ENCODE results near the gene ANO6.
"Not testable (repeated sequence)": the region's sequence is repeated elsewhere in the genome, so short reads cannot be mapped to it uniquely, and the experiment has no call there.

Gene ANO6

GRCh38 chr12:45259675-45260074 is 43.8 kb downstream of the ANO6 start:
- no peak for TF ChIP-seq SUZ12 (IDR thresholded peaks at IDR 0.05; ENCODE audit: extremely low read depth, insufficient read depth, insufficient read length)
- no peak for TF ChIP-seq ZNF274 (IDR thresholded peaks at IDR 0.05; ENCODE audit: low read depth, low read length)
- TF ChIP-seq YY1 (IDR thresholded peaks at IDR 0.05; ENCODE audit: insufficient read depth, insufficient read length), result no peak
- peaks cover 16% of the 10 kb centered on the region for H3K36me3 ChIP-seq (ENCODE audit: insufficient read depth, insufficient read length, low read length)
- H3K4me1 ChIP-seq (ENCODE audit: insufficient read depth, insufficient read length), result peaks cover 4% of the 10 kb centered on the region
- no peak overlapping the region for H3K4me3 ChIP-seq (ENCODE audit: insufficient read length, low read depth)
- H3K9ac ChIP-seq (ENCODE audit: insufficient read length, low read depth), result no peak overlapping the region
- H3K27me3 ChIP-seq (ENCODE audit: insufficient read depth, insufficient read length), result no peaks in the 10 kb centered on the region
- no peaks in the 10 kb centered on the region for H3K9me3 ChIP-seq (ENCODE audit: insufficient read depth, low read length)
- DNase-seq (ENCODE audit: low read depth, low spot score), result no peak

GRCh38 chr12:45260104-45260815 is 44.4 kb downstream of the ANO6 start:
- DNase-seq (ENCODE audit: low read depth, low spot score), result no peak
- Histone ChIP-seq H3K4me1 (ENCODE audit: insufficient read depth, insufficient read length) (peaks cover 4% of the 10 kb centered on the region), H3K9ac (ENCODE audit: insufficient read length, low read depth) (no peak overlapping the region), H3K9me3 (ENCODE audit: insufficient read depth, low read length) (no peaks in the 10 kb centered on the region), H3K27me3 (ENCODE audit: insufficient read depth, insufficient read length) (no peaks in the 10 kb centered on the region), H3K4me3 (ENCODE audit: insufficient read length, low read depth) (no peak overlapping the region), H3K36me3 (ENCODE audit: insufficient read depth, insufficient read length, low read length) (peaks cover 16% of the 10 kb centered on the region)
- no peak for TF ChIP-seq ZNF274 (IDR thresholded peaks at IDR 0.05; ENCODE audit: low read depth, low read length)
- no peak for TF ChIP-seq SUZ12 (IDR thresholded peaks at IDR 0.05; ENCODE audit: extremely low read depth, insufficient read depth, insufficient read length)
- no peak for TF ChIP-seq YY1 (IDR thresholded peaks at IDR 0.05; ENCODE audit: insufficient read depth, insufficient read length)

- Histone ChIP-seq H3K27me3 (ENCODE audit: insufficient read depth, insufficient read length) (no peaks in the 10 kb centered on the region), H3K9ac (ENCODE audit: insufficient read length, low read depth) (no peak overlapping the region), H3K4me3 (ENCODE audit: insufficient read length, low read depth) (no peak overlapping the region), H3K4me1 (ENCODE audit: insufficient read depth, insufficient read length) (peaks cover 4% of the 10 kb centered on the region), H3K9me3 (ENCODE audit: insufficient read depth, low read length) (no peaks in the 10 kb centered on the region), H3K36me3 (ENCODE audit: insufficient read depth, insufficient read length, low read length) (peaks cover 16% of the 10 kb centered on the region)
- no peak for DNase-seq (ENCODE audit: low read depth, low spot score)
- TF ChIP-seq YY1 (IDR thresholded peaks at IDR 0.05; ENCODE audit: insufficient read depth, insufficient read length), result no peak
- TF ChIP-seq ZNF274 (IDR thresholded peaks at IDR 0.05; ENCODE audit: low read depth, low read length), result no peak
- no peak for TF ChIP-seq SUZ12 (IDR thresholded peaks at IDR 0.05; ENCODE audit: extremely low read depth, insufficient read depth, insufficient read length)
Observed at GRCh38 chr12:45260854-45261253, 45.0 kb downstream of the ANO6 start.

GRCh38 chr12:45262185-45262584 is 46.3 kb downstream of the ANO6 start:
- peaks cover 14% of the 10 kb centered on the region for H3K36me3 ChIP-seq (ENCODE audit: insufficient read depth, insufficient read length, low read length)
- not testable (repeated sequence) for DNase-seq (ENCODE audit: low read depth, low spot score); H3K9ac ChIP-seq (ENCODE audit: insufficient read length, low read depth); H3K9me3 ChIP-seq (ENCODE audit: insufficient read depth, low read length); H3K4me3 ChIP-seq (ENCODE audit: insufficient read length, low read depth); H3K4me1 ChIP-seq (ENCODE audit: insufficient read depth, insufficient read length); H3K27me3 ChIP-seq (ENCODE audit: insufficient read depth, insufficient read length)

GRCh38 chr12:45263587-45263986 is 47.7 kb downstream of the ANO6 start:
- Histone ChIP-seq H3K9me3 (ENCODE audit: insufficient read depth, low read length) (no peaks in the 10 kb centered on the region), H3K36me3 (ENCODE audit: insufficient read depth, insufficient read length, low read length) (peaks cover 9% of the 10 kb centered on the region), H3K9ac (ENCODE audit: insufficient read length, low read depth) (no peak overlapping the region), H3K4me1 (ENCODE audit: insufficient read depth, insufficient read length) (no peaks in the 10 kb centered on the region), H3K4me3 (ENCODE audit: insufficient read length, low read depth) (no peak overlapping the region), H3K27me3 (ENCODE audit: insufficient read depth, insufficient read length) (no peaks in the 10 kb centered on the region)
- TF ChIP-seq YY1 (IDR thresholded peaks at IDR 0.05; ENCODE audit: insufficient read depth, insufficient read length) (no peak), ZNF274 (IDR thresholded peaks at IDR 0.05; ENCODE audit: low read depth, low read length) (no peak), SUZ12 (IDR thresholded peaks at IDR 0.05; ENCODE audit: extremely low read depth, insufficient read depth, insufficient read length) (no peak)
- no peak for DNase-seq (ENCODE audit: low read depth, low spot score)

- no peaks in the 10 kb centered on the region for H3K27me3 ChIP-seq (ENCODE audit: insufficient read depth, insufficient read length)
Observed at GRCh38 chr12:45268672-45269411, 52.9 kb downstream of the ANO6 start.

GRCh38 chr12:45269412-45269751 is 53.5 kb downstream of the ANO6 start:
- no peaks in the 10 kb centered on the region for H3K4me1 ChIP-seq (ENCODE audit: insufficient read depth, insufficient read length)
- H3K4me3 ChIP-seq (ENCODE audit: insufficient read length, low read depth), result no peak overlapping the region
- TF ChIP-seq YY1 (IDR thresholded peaks at IDR 0.05; ENCODE audit: insufficient read depth, insufficient read length) (no peak), SUZ12 (IDR thresholded peaks at IDR 0.05; ENCODE audit: extremely low read depth, insufficient read depth, insufficient read length) (no peak), ZNF274 (IDR thresholded peaks at IDR 0.05; ENCODE audit: low read depth, low read length) (no peak)

More at GRCh38 chr12:45268672-45269411, 52.9 kb downstream of the ANO6 start:
- no peaks in the 10 kb centered on the region for H3K4me1 ChIP-seq (ENCODE audit: insufficient read depth, insufficient read length)
- no peak overlapping the region for H3K4me3 ChIP-seq (ENCODE audit: insufficient read length, low read depth)
- peaks cover 12% of the 10 kb centered on the region for H3K36me3 ChIP-seq (ENCODE audit: insufficient read depth, insufficient read length, low read length)
- no peaks in the 10 kb centered on the region for H3K9me3 ChIP-seq (ENCODE audit: insufficient read depth, low read length)
- H3K9ac ChIP-seq (ENCODE audit: insufficient read length, low read depth), result no peak overlapping the region
- no peak for TF ChIP-seq ZNF274 (IDR thresholded peaks at IDR 0.05; ENCODE audit: low read depth, low read length)
- no peak for DNase-seq (ENCODE audit: low read depth, low spot score)

More at GRCh38 chr12:45269412-45269751, 53.5 kb downstream of the ANO6 start:
- Histone ChIP-seq H3K27me3 (ENCODE audit: insufficient read depth, insufficient read length) (no peaks in the 10 kb centered on the region), H3K36me3 (ENCODE audit: insufficient read depth, insufficient read length, low read length) (peaks cover 17% of the 10 kb centered on the region), H3K9ac (ENCODE audit: insufficient read length, low read depth) (no peak overlapping the region), H3K9me3 (ENCODE audit: insufficient read depth, low read length) (no peaks in the 10 kb centered on the region)
- DNase-seq (ENCODE audit: low read depth, low spot score), result no peak
